Glutamatergic neuron (in vitro differentiated cells): ENCODE measurements around the gene ADGRE2. TPM values are rescaled to one million over a fixed set of nuclear protein-coding genes. Genes with fewer than 3 reads are reported as not detected.

Source experiments
- total RNA-seq: library from RNA; stranded (reverse); fragmentation: NEBNext Ultra II Directional; extraction: Animal tissue kit (Norgen Biotek cat#: 25700); gene quantifications from one replicate; pipeline ENCODE4 v1.2.1, GENCODE V29; 2021; ENCODE audit not compliant: unreplicated experiment

Gene ADGRE2
- total RNA-seq, 1 donor from 2014 or later = 0.66 TPM

Other genes with a start within 250 kb of the ADGRE2 start
- 102 TPM for gene TECR, start 249.0 kb downstream of the ADGRE2 start, total RNA-seq
- gene NDUFB7, start 206.5 kb downstream of the ADGRE2 start, total RNA-seq = 145 TPM
- not detected for gene CLEC17A, start 195.5 kb downstream of the ADGRE2 start, total RNA-seq
- gene ADGRE3, start 103.7 kb downstream of the ADGRE2 start, total RNA-seq = not detected
- gene ZNF333, start 88.5 kb downstream of the ADGRE2 start, total RNA-seq = 32.9 TPM
- gene OR7A5, start 56.6 kb upstream of the ADGRE2 start, total RNA-seq = not detected
- not detected for gene OR7C1, start 56.6 kb upstream of the ADGRE2 start, total RNA-seq
- not detected for gene OR7A10, start 70.4 kb upstream of the ADGRE2 start, total RNA-seq
- gene OR7A17, start 107.6 kb upstream of the ADGRE2 start, total RNA-seq = not detected
- gene OR7C2, start 162.9 kb upstream of the ADGRE2 start, total RNA-seq = not detected
- gene SLC1A6, start 201.3 kb upstream of the ADGRE2 start, total RNA-seq = 22.8 TPM